ENCODE results near the gene ARPC5L.
"Not testable (repeated sequence)": the region's sequence is repeated elsewhere in the genome, so short reads cannot be mapped to it uniquely, and the experiment has no call there.

ARPC5L gene

DNA sequence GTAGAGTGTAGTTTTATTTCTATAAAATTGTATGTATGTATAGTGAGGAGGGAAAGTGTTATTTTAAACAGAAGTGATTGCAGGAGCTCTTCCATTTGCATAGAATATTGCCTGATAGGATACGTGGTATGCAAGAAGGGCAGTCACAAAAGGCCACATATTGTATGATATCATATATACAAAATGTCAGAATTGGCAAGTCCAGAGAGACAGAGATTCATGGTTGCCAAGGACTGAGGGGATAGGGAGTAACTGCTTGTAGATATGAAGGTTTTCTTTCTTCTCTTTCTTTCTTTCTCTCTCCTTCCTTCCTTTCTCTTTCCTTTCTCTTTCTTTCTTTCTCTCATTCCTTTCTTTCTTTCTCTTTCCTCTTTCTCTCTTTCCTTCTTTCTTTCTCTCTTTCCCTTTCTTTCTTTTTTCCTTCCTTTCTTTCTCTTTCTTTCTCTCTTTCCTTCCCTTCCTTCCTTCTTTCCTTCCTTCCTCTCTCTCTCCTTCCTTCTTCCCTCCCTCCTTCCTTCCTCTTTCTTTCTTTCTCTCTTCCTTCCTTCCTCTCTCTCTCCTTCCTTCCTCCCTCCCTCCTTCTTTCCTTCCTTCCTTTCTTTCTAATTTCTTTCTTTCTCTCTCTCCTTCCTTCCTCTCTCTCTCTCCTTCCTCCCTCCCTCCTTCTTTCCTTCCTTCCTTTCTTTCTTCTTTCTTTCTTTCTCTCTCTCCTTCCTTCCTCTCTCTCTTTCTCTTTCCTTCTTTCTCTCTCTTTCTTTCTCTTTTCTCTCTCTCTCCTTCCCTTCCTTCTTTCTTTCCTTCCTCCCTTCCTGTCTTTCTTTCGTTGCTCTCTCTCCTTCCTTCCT lies 33.2 kb upstream of the ARPC5L start:
- Histone ChIP-seq H3K9me3 (ENCODE audit: control insufficient read depth, low read length) (no peaks in the 10 kb centered on the region), H3K4me3 (ENCODE audit: insufficient read depth, low read depth, low read length) (no peak overlapping the region), H3K4me1 (ENCODE audit: control insufficient read depth, insufficient read depth, low read length) (no peaks in the 10 kb centered on the region), H3K27ac (ENCODE audit: insufficient read depth, low read depth, low read length, poor library complexity, severe bottlenecking) (no peak overlapping the region), H3K27me3 (ENCODE audit: control insufficient read depth, insufficient read depth, low read length, poor library complexity, severe bottlenecking) (no peaks in the 10 kb centered on the region), H3K36me3 (ENCODE audit: control insufficient read depth, insufficient read depth, low read length) (no peaks in the 10 kb centered on the region)
- WGBS, 2 experiments = 80 to 81% methylated on average over 2 of the region's 2 CpGs

DNA sequence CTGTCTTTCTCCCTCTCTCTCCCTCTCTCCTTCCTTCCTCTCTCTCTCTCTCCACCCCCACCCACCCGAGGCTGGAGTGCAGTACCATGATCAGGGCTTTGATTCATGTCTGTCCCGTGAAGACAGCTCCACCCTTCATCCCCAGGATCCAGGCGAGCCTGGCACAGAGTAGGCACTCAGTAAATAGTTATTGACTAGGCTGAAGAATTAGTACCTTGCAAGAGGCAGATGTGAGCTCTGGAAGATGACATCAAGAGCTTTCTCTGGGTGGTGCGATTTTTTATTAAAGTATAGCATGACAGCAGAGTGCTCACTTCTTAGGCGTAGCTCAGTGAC lies 32.6 kb upstream of the ARPC5L start:
- no peak overlapping the region for H3K4me3 ChIP-seq (ENCODE audit: insufficient read depth, low read depth, low read length)
- H3K9me3 ChIP-seq (ENCODE audit: control insufficient read depth, low read length) = no peaks in the 10 kb centered on the region
- no peaks in the 10 kb centered on the region for H3K36me3 ChIP-seq (ENCODE audit: control insufficient read depth, insufficient read depth, low read length)
- no peaks in the 10 kb centered on the region for H3K27me3 ChIP-seq (ENCODE audit: control insufficient read depth, insufficient read depth, low read length, poor library complexity, severe bottlenecking)
- no peaks in the 10 kb centered on the region for H3K4me1 ChIP-seq (ENCODE audit: control insufficient read depth, insufficient read depth, low read length)
- WGBS, 2 experiments = 57 to 68% methylated on average over 5 of the region's 5 CpGs
- no peak overlapping the region for H3K27ac ChIP-seq (ENCODE audit: insufficient read depth, low read depth, low read length, poor library complexity, severe bottlenecking)

DNA sequence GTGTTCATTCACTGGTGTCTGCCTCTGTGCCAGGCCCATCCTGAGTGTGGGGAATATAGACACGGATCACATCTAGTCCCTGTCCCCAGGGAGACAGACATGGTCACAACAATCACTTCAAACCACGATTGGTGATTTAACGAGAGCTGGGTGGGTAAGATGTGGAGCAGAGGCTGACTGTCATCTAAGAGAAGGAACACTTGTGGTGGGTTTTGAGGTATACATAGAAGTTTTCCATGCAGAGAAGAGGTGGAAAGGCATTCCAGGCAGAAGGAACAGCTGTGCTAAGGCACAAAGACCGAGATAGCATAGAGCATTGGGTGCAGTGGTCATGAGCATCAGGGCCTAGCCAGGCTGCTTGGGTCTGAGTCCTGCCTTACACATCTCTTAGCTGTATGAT lies 31.3 kb upstream of the ARPC5L start:
- H3K27ac ChIP-seq (ENCODE audit: insufficient read depth, low read depth, low read length, poor library complexity, severe bottlenecking) = no peak overlapping the region
- H3K36me3 ChIP-seq (ENCODE audit: control insufficient read depth, insufficient read depth, low read length) = no peaks in the 10 kb centered on the region
- H3K4me3 ChIP-seq (ENCODE audit: insufficient read depth, low read depth, low read length) = no peak overlapping the region
- WGBS, 2 experiments = 72 to 73% methylated on average over 4 of the region's 4 CpGs
- no peaks in the 10 kb centered on the region for H3K9me3 ChIP-seq (ENCODE audit: control insufficient read depth, low read length)
- no peaks in the 10 kb centered on the region for H3K4me1 ChIP-seq (ENCODE audit: control insufficient read depth, insufficient read depth, low read length)
- H3K27me3 ChIP-seq (ENCODE audit: control insufficient read depth, insufficient read depth, low read length, poor library complexity, severe bottlenecking) = no peaks in the 10 kb centered on the region

DNA sequence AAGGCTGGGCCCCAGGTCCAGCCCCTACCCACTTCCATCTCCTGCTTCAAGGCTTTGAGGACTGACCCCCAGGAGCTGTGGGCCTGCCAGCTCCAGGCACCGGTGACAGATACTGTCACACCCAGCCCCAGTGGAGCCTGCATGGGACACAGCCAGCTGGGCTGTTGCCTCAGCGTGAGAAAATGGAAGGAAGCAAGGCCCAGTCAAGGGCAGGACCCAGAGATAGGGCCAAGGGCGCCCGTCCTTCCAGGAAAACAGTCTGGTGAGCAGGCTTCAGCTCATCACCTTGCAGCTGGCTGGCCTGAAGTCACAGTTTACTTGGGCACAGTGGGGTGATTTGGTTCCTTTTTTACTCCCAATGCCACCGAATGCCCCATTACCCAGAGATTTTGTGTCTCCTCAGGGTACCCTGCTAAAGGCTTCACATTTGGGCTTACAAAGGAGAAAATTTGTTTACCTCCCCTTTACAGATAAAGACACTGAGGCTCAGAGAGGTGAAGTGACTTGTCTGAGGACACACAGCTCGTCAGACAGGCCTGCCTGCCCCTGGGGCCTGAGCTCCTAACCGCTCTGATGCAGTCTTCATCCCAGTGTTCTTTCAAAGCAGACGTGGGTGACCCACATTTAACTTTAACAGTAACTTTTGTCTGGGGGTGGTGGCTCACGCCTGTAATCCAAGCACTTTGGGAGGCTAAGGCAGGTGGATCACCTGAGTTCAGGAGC lies 30.1 kb upstream of the ARPC5L start:
- H3K9me3 ChIP-seq (ENCODE audit: control insufficient read depth, low read length) = no peaks in the 10 kb centered on the region
- no peak overlapping the region for H3K27ac ChIP-seq (ENCODE audit: insufficient read depth, low read depth, low read length, poor library complexity, severe bottlenecking)
- no peaks in the 10 kb centered on the region for H3K4me1 ChIP-seq (ENCODE audit: control insufficient read depth, insufficient read depth, low read length)
- no peaks in the 10 kb centered on the region for H3K36me3 ChIP-seq (ENCODE audit: control insufficient read depth, insufficient read depth, low read length)
- no peak overlapping the region for H3K4me3 ChIP-seq (ENCODE audit: insufficient read depth, low read depth, low read length)
- 91 to 92% methylated on average over 9 of the region's 9 CpGs for WGBS, 2 experiments
- H3K27me3 ChIP-seq (ENCODE audit: control insufficient read depth, insufficient read depth, low read length, poor library complexity, severe bottlenecking) = no peaks in the 10 kb centered on the region

DNA sequence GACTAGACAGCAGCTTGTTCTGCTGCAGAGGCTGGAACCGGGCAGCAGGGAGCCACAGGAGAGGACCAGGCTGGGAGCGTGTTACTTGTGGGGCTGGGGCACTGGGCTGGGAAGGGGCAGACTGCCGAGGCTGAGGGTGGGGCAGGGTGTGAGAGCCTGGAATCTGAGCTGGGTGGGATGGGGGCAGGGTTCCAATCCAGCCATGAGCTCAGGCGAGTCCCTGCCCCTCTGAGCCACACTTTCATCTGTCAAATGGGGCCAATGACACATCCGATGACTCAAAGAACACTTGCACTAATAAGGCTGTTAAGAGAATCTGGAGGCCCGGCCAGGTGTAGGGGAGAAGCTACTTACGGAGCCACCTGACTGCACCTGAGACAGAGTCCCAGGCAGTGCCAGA lies 27.3 kb upstream of the ARPC5L start:
- Histone ChIP-seq H3K4me1 (ENCODE audit: control insufficient read depth, insufficient read depth, low read length) (no peaks in the 10 kb centered on the region), H3K27ac (ENCODE audit: insufficient read depth, low read depth, low read length, poor library complexity, severe bottlenecking) (no peak overlapping the region), H3K4me3 (ENCODE audit: insufficient read depth, low read depth, low read length) (no peak overlapping the region), H3K9me3 (ENCODE audit: control insufficient read depth, low read length) (no peaks in the 10 kb centered on the region), H3K27me3 (ENCODE audit: control insufficient read depth, insufficient read depth, low read length, poor library complexity, severe bottlenecking) (no peaks in the 10 kb centered on the region), H3K36me3 (ENCODE audit: control insufficient read depth, insufficient read depth, low read length) (no peaks in the 10 kb centered on the region)
- WGBS, 2 experiments = 78 to 82% methylated on average over 7 of the region's 7 CpGs

DNA sequence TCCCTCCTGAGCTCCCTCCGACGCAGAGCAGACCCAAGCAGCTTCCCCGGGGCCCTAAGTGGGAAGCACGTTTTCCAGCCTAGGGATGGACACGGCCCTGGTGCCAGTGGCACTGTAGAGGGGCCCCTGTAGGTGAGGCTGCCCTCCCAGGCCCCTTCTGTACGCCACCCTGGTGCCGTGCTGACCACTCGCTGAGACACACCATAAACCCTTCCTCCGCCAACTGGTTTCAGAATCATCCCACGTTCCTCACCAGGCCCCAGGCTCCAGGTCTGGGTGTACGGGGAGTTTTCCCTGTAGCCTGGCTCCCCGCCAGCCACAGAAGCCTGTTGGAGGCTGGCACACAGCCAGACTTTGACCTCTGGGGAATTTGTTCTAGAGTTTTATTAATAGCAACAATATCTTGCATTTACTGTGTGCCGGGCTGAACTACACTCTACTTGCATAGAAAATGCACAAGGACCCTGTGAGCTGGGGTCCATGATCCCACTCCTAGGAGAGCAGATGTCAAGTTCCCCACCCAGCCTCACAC lies 26.8 kb upstream of the ARPC5L start:
- H3K4me1 ChIP-seq (ENCODE audit: control insufficient read depth, insufficient read depth, low read length) = no peaks in the 10 kb centered on the region
- no peaks in the 10 kb centered on the region for H3K27me3 ChIP-seq (ENCODE audit: control insufficient read depth, insufficient read depth, low read length, poor library complexity, severe bottlenecking)
- no peak overlapping the region for H3K4me3 ChIP-seq (ENCODE audit: insufficient read depth, low read depth, low read length)
- no peak overlapping the region for H3K27ac ChIP-seq (ENCODE audit: insufficient read depth, low read depth, low read length, poor library complexity, severe bottlenecking)
- 90 to 92% methylated on average over 13 of the region's 13 CpGs for WGBS, 2 experiments
- H3K36me3 ChIP-seq (ENCODE audit: control insufficient read depth, insufficient read depth, low read length) = no peaks in the 10 kb centered on the region
- H3K9me3 ChIP-seq (ENCODE audit: control insufficient read depth, low read length) = no peaks in the 10 kb centered on the region

DNA sequence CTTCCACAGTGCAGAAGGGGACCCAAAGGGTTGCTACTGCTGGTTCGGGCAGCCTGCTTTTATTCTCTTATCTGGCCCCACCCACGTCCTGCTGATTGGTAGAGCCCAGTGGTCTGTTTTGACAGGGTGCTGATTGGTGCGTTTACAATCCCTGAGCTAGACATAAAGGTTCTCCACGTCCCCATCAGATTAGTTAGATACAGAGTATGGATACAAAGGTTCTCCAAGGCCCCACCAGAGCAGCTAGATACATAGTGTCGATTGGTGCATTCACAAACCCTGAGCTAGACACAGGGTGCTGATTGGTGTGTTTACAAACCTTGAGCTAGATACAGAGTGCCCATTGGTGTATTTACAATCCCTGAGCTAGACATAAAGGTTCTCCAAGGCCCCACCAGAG lies 23.8 kb upstream of the ARPC5L start:
- not testable (repeated sequence) for H3K4me3 ChIP-seq (ENCODE audit: insufficient read depth, low read depth, low read length); H3K9me3 ChIP-seq (ENCODE audit: control insufficient read depth, low read length); H3K27me3 ChIP-seq (ENCODE audit: control insufficient read depth, insufficient read depth, low read length, poor library complexity, severe bottlenecking); H3K36me3 ChIP-seq (ENCODE audit: control insufficient read depth, insufficient read depth, low read length); H3K27ac ChIP-seq (ENCODE audit: insufficient read depth, low read depth, low read length, poor library complexity, severe bottlenecking); H3K4me1 ChIP-seq (ENCODE audit: control insufficient read depth, insufficient read depth, low read length)
- WGBS, 2 experiments = 61 to 75% methylated on average over 3 to 5 of the region's 5 CpGs

DNA sequence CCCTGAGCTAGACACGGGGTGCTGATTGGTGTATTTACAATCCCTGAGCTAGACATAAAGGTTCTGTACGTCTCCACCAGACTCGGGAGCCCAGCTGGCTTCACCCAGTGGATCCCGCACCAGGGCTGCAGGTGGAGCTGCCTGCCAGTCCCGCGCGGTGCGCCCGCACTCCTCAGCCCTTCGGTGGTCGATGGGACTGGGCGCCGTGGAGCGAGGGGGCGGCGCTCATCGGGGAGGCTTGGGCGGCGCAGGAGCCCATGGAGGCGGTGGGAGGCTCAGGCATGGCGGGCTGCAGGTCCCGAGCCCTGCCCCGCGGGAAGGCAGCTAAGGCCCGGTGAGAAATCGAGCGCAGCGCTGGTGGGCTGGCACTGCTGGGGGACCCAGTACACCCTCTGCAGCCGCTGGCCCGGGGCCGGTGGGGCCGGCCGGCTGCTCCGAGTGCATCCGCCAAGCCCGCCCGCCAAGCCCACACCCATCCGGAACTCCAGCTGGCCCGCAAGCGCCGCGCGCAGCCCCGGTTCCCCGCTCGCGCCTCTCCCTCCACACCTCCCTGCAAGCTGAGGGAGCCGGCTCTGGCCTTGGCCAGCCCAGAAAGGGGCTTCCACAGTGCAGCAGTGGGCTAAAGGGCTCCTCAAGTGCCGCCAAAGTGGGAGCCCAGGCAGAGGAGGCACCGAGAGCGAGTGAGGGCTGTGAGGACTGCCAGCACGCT lies 23.2 kb upstream of the ARPC5L start:
- not testable (repeated sequence) for H3K36me3 ChIP-seq (ENCODE audit: control insufficient read depth, insufficient read depth, low read length); H3K27me3 ChIP-seq (ENCODE audit: control insufficient read depth, insufficient read depth, low read length, poor library complexity, severe bottlenecking); H3K27ac ChIP-seq (ENCODE audit: insufficient read depth, low read depth, low read length, poor library complexity, severe bottlenecking); H3K4me3 ChIP-seq (ENCODE audit: insufficient read depth, low read depth, low read length); H3K4me1 ChIP-seq (ENCODE audit: control insufficient read depth, insufficient read depth, low read length); H3K9me3 ChIP-seq (ENCODE audit: control insufficient read depth, low read length)
- 96 to 97% methylated on average over 41 to 48 of the region's 52 CpGs for WGBS, 2 experiments

DNA sequence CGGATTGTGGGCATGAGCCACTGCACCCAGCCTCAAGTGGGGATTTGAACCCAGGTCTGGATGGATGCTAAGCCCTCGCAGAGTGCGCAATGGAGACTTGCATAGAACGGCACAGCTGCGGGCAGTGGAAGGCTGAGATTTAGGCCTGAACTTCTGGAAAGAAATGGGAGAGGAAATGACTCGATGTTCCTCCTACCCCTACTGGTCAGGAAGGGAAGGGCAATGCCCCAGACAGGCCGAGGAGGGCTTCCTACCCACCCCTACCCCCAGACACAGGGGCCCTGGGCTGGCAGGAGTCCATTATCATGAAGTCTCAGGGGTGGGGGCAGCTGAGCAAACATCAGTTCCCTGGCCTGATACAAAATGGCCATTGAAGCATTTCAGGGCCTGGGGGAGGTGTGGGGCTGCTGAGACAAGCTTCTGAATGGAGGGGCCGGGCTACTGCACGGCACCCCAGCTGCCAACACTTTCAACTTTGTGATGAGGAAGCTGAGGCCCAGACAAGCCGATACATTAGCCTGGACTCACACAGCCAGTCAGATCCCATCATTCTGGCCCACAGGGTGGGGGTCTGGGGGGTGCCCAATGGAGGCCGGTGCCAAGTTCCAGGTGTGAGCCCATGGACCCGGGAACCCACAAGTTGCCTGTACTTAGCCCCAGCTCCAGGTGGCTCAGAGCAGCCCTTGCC lies 22.2 kb upstream of the ARPC5L start:
- Histone ChIP-seq H3K4me1 (ENCODE audit: control insufficient read depth, insufficient read depth, low read length) (peaks cover 5% of the 10 kb centered on the region), H3K27me3 (ENCODE audit: control insufficient read depth, insufficient read depth, low read length, poor library complexity, severe bottlenecking) (no peaks in the 10 kb centered on the region), H3K27ac (ENCODE audit: insufficient read depth, low read depth, low read length, poor library complexity, severe bottlenecking) (no peak overlapping the region), H3K36me3 (ENCODE audit: control insufficient read depth, insufficient read depth, low read length) (no peaks in the 10 kb centered on the region), H3K9me3 (ENCODE audit: control insufficient read depth, low read length) (no peaks in the 10 kb centered on the region), H3K4me3 (ENCODE audit: insufficient read depth, low read depth, low read length) (no peak overlapping the region)
- WGBS, 2 experiments = 73 to 75% methylated on average over 12 of the region's 12 CpGs

Data from ectodermal cell (in vitro differentiated cells).